DMS79 (cell line): Measurements from ENCODE around the gene RGMA.
"Not testable (repeated sequence)": the region's sequence is repeated elsewhere in the genome, so short reads cannot be mapped to it uniquely, and the experiment has no call there.

Experiments
- DNase-seq: peaks from one replicate; lab custom pipeline; 2025; lab: John Stamatoyannopoulos, UW

RGMA gene

DNA sequence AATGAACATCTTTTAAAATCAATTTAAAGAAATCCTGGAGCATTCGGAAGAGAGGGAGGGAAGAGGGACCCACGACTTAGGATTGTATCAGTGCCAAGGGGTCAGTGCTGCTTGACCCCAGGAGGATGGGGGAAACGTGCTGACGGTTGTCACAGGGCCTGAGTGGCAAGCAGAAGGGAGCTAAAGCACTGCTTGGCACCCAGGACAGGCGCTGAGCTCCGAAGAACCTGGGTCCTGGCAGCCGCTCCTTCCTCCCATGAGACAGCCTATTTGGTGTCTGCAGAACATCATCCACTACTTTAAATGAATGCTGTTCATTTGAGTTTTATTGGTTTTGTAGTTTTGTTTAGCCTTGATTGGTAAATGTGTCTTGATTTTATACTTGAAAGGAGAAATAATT lies 54.5 kb downstream of the RGMA start:
- DNase-seq: no peak

DNA sequence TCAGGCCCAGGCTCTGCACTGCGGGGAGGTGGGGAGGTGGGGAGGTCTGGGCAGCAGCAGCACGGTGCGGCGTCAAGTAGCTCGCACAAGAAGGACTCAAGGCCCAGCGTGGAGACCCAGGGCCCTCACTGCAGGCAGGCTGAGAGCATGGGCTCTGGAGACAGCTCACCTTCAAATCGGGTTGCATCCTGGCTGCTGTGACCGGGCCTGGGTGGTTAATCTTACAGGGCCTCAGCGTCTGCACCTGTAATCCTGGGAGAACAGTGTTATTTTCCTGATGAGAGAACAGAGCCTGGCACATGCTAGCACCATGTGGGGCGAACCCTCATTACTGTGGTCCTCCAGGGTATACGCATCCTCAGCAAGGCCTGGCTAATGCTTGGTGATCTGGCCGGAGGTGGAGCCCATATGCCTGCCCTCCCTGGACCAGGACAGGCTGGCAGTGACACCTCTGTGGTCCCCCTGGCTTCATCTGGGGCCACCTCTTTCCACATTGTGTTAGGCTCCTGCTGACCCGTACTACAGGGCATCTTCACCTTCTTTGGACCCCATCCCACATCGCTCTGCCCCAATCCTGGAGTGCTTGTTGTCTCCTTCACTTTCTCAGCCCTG lies 55.5 kb downstream of the RGMA start:
- DNase-seq: no peak

GRCh38 chr15:93032515-93033206 lies 56.4 kb downstream of the RGMA start:
- DNase-seq: not testable (repeated sequence)

DNA sequence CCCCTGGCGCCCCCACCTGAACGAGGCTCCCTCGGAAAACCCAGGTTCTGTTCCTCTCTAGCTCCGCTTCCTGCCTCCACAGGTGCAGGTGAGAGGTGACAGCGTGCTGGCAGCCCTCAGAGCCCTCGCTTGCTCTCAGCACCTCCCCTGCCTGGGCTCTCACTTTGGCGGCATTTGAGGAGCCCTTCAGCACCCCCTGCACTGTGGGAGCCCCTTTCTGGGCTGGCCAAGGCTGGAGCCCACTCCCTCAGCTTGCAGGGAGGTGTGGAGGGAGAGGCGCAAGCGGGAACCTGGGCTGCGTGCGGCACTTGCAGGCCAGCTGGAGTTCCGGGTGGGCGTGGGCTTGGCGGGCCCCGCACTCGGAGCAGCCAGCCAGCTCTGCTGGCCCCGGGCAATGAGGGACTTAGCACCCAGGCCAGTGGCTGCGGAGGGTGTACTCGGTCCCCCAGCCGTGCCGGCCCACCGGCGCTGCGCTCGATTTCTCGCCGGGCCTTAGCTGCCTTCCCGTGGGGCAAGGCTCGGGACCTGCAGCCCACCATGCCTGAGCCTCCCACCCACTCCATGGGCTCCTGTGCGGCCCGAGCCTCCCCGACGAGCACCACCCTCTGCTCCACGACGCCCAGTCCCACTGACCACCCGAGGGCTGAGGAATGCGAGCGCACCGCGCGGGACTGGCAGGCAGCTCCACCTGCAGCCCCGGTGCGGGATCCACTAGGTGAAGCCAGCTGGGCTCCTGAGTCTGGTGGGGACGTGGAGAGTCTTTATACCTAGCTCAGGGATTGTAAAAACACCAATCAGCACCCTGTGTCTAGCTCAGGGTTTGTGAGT lies 57.2 kb downstream of the RGMA start:
- DNase-seq: not testable (repeated sequence)

DNA sequence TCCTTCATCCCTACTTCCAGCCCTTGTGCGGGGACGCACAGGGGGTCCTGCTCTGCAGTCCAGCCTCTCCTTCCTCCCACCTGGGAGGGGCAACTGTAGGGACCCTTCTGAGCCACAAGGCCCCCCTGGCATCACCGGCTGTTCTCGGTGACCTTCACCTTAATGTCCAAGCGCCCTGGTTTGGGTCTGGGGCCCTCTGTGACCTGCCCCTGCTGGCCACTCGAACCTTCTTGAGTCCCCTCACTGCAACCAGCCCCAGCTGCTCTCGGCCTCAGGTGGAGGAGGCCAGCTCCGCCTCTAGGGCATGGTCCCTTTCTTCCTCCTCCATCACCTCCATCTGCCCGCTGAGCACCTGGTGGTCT lies 57.9 kb downstream of the RGMA start:
- DNase-seq: no peak

DNA sequence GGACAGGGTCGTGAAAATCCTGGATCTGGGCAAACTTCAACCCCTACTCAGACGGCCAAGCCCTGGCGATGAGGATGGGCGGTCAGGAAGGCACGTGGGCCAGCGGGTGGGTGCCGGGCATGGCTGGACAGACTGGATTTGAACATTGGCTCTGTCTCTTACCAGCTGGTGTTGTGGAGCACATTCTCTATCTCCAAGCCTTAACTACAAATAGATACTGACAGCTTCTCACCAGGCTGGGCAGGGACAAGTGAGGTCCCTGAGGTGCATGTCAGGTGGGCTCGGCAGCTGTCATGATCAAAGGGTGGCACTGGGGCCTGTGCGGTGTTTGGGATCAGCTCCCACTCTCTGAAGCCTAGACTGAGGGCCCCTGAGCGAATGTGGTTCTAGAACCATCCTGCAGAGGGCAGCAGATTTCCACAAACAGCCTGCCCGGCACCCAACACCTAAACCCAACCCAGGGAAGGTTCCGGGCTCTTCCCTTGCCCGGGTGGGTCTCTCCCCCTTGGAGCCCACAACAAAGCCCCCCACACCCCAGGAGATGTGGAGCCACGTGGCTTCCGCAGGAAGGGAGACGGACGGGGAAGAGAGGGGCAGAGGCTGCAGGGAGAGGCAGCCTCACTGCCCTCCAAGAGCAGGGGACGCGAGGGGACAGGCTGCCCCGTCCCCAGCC lies 58.4 kb downstream of the RGMA start:
- no peak for DNase-seq

DNA sequence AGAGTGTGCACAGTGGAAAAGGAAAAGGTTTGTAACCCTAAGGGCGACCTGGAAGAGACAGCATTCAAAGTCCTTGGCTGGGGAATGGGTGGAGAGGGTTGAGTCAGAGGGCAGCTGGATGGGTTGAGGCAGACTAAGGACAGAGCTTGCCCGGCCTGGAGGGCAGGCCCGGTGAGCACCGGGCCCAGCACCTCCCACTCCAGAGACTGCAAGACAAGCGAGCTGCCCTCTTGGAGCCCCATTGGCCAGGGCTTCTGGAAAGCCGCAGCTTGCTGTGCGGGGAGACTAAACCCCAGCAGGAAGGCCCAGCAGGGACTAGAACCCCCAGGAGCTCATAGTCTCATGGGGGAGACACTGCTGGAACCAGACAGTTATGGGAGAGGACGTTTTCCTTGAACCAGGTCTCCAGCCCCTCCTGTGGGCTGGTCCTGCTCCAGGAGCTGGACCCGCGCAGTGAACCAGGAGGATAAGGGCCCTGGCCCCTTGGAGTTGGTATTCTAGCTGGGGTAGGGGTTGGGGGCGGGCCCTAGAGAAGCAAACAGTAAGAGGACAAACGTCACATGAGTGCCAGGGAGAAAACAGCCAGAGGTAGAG lies 59.1 kb downstream of the RGMA start:
- DNase-seq: no peak

DNA sequence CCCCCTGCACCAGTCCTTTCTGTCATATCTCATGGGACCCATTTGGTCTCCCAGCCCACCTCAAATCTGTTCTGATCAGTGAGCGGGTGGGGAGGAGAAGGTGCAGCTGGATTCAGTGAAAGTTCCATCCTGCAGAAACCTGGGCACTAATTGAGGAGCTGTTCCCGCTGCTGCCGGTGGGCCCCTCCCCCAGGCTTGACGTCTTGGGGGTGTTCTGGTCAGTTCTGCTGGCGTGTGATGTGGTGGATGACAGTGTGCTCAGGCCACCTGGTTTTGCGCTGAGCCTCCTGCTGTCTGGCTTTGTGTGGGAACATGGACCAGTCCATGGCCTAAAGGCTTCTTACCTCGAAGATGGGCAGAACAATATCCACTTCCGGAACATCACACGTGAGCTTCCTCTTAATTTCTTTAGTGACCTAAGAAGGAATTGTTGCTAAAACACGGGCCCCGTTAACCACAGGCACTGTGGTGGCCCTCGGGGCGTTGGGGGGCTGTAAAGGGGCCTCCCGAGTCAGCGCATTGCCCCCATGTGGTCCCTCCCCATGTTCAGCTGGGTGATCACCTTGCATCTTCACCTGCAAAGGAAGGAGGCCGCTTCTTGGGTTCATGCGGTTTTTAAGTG lies 59.7 kb downstream of the RGMA start:
- DNase-seq: no peak

- DNase-seq: no peak
Observed at GRCh38 chr15:93028632-93029213, 60.3 kb downstream of the RGMA start.

- no peak for DNase-seq
Observed at GRCh38 chr15:93028111-93028631, 60.8 kb downstream of the RGMA start.

DNA sequence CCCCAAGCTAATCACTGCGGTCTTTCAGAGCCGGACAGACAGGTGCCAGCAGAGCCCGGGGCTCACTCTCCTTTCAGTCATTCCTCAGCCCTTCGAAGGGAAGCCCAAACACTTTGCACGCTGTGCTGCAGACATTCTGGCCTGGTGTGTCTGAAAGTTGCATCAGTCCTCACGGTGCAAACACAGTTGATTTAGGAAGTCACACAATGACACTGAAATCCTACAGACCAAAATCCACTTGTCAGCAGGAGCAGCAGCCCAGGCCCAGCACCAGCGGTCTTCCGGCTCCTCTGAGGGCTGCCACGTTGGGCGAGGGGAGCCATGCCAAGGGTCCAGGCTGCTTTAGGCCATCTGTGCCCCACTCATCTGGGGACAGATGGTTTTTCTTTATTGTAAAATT lies 61.6 kb downstream of the RGMA start:
- no peak for DNase-seq

DNA sequence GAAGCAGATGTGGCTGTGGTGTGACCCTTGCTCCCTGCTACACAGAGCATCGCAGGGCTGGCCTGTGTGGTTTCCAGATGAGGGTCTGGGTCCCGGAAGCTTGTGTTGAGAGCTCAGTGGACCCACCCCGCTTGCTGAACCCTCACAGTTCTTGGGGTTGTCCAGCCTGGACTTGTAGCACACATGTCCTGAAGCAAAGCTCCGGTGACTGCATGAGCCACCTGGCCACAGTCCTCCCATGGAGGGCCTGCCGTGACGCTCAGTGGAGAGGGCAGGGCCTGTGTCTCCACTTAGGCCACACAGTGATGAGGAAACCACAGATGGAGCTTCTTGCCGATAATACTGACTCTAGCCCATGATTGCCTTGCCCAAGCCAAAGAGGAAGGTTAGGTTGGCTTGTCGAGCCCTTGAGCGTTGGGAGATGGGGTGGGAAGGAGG lies 62.6 kb downstream of the RGMA start:
- DNase-seq: no peak

DNA sequence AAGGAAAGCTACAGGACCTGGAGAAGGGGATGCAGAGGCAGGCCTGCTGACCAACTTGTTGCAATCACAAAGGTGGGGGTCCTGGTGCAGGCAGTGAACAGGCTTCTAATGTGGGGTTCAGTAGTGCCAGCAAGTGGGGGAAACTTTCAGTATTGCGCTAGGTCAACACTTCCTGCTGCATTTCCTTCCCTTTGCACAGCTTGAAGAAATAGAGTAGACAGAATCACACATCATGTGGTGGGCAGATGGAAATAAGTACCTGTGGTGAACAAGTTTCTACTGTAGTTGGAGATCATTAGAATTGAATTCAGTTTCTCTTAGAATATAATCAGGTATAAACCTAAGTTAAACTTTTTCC lies 63.4 kb downstream of the RGMA start:
- no peak for DNase-seq

- no peak for DNase-seq
Observed at GRCh38 chr15:93024716-93025624, 64.0 kb downstream of the RGMA start.

- no peak for DNase-seq
Observed at GRCh38 chr15:93024293-93024692, 64.7 kb downstream of the RGMA start.

DNA sequence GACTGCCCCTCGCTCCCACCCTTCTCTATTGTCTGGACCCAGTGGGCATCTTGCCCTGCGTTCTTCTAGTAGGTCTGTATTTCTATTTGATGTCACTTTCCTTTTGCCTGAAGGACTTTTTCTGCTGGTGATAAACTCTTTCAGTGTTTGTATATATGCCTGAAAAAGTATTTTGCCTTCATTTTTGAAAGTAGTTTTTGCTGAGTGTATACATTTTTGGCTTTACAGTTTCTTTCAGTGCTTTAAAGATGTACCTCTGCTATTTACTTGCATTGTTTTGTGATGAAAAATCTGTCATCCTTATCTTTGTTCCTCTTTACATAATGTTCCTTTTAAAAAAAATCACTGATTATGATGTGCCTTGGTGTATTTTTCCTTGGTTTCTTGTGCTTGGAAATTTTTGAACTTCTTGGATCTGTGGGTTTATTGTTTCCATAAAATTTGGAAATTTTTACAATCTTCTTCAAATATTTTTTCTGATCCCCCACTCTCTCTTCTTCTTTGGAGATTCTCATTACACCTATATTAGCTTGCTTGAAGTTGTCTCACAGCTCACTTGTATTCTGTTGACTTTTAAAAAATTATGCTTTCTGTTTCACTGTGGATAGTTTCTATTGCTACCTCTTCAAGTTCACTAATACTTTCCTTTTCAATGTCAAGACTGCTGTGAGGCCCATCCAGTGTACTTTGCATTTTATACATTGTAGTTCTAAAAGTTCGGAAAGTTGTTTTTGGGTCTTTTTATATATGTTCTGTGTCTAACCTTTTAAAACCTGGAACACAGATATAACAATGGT lies 67.8 kb downstream of the RGMA start:
- no peak for DNase-seq

- DNase-seq: no peak
Observed at GRCh38 chr15:93019971-93020370, 69.0 kb downstream of the RGMA start.

- DNase-seq: no peak
Observed at GRCh38 chr15:93019090-93019489, 69.9 kb downstream of the RGMA start.

DNA sequence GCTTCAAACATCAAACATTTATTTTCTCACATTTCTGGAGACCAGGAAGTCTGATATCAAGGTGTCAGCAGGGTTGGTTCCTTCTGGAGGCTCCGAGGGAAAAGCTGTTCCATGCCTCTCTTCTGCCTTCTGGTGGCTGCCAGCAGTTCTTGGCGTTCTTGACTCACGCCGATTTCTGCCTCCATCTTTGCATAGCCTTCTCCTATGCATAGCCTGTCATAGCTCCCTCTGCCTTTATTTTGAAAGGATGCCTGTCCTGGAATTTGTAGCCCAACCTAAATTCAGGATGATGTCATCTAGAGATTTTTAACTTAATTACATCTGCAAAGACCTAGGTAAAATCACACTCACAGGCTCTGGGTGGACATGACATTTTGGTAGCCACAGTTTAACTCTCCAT lies 70.4 kb downstream of the RGMA start:
- no peak for DNase-seq
